Stomach (tissue), 4 donors: ENCODE measurements around the gene PDSS2.

Source experiments
- POLR2A ChIP-seq, 4 donors: fragments of 450-650 bp; IDR thresholded peaks; one replicate each; pipeline ENCODE4 v1.6.1; 2016; ENCODE audit warnings: antibody characterized with exemption in 4 of 4, control low read depth in 2 of 4, mild to moderate bottlenecking in 1 of 4, moderate library complexity in 1 of 4
- POLR2AphosphoS5 ChIP-seq, 3 donors: sonication (generic); formaldehyde crosslinking; IDR thresholded peaks; one replicate each; pipeline ENCODE4 v1.6.1; 2016; ENCODE audit warnings: antibody characterized with exemption in 3 of 3
- TF ChIP-seq, protein P1 (sequence below), 7 experiments: fragments of 450-650 bp in 4 of 7; fragments of 200-600 bp in 3 of 7; sonication (generic) in 3 of 7; IDR thresholded peaks; one replicate each; pipeline ENCODE4 v1.5.1; 2016 to 2019; ENCODE audit warnings: antibody characterized with exemption in 7 of 7, control low read depth in 2 of 7, mild to moderate bottlenecking in 1 of 7

DNA sequence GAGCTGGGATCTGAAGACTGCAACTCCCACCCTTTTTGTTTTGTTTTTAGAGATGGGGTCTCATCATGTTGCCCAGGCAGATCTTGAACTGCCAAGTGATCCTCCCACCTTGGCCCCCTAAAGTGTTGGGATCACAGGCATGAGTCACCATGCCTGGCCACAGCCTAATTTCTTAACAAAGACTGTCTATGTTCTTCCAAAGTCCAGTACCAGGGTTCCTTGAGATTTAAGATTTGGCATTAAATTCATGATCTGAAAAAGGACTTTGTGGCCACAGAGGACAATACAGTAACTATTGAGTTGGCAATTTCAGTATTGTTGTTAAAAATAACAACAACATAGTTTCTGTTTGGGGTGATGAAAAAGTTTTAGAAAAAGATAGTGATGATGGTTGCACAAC, 315.4 kb downstream of the PDSS2 start:
- TF ChIP-seq, protein P1, sequence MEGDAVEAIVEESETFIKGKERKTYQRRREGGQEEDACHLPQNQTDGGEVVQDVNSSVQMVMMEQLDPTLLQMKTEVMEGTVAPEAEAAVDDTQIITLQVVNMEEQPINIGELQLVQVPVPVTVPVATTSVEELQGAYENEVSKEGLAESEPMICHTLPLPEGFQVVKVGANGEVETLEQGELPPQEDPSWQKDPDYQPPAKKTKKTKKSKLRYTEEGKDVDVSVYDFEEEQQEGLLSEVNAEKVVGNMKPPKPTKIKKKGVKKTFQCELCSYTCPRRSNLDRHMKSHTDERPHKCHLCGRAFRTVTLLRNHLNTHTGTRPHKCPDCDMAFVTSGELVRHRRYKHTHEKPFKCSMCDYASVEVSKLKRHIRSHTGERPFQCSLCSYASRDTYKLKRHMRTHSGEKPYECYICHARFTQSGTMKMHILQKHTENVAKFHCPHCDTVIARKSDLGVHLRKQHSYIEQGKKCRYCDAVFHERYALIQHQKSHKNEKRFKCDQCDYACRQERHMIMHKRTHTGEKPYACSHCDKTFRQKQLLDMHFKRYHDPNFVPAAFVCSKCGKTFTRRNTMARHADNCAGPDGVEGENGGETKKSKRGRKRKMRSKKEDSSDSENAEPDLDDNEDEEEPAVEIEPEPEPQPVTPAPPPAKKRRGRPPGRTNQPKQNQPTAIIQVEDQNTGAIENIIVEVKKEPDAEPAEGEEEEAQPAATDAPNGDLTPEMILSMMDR (IDR thresholded peaks at IDR 0.05) = no peak
- TF ChIP-seq POLR2A (IDR thresholded peaks at IDR 0.05) (no peak), POLR2AphosphoS5 (IDR thresholded peaks at IDR 0.05) (no peak)
